ENCODE data around the gene HMGB2.

Gene HMGB2

GRCh38 chr4:173334085-173334890, at the start of gene HMGB2:
Gene HMGB2 (minus strand): TSS chr4:173334358. CDS start chr4:173333649, 709 bp downstream.
- peak; percentile 96 for DNase-seq

GRCh38 chr4:173382349-173382748, 48.2 kb upstream of the HMGB2 start:
- DNase-seq, result no peak

GRCh38 chr4:173381610-173382009, 47.5 kb upstream of the HMGB2 start:
- no peak for DNase-seq

- no peak for DNase-seq
Measured at GRCh38 chr4:173380987-173381386, 46.8 kb upstream of the HMGB2 start.

GRCh38 chr4:173379929-173380328, 45.8 kb upstream of the HMGB2 start:
- no peak for DNase-seq

- DNase-seq, result no peak
Measured at GRCh38 chr4:173374588-173374987, 40.4 kb upstream of the HMGB2 start.

GRCh38 chr4:173371292-173372192, 37.4 kb upstream of the HMGB2 start:
- DNase-seq, result peak; percentile 22

GRCh38 chr4:173370477-173371291, 36.5 kb upstream of the HMGB2 start, which contains the start of gene SAP30:
Gene SAP30 (plus strand): TSS chr4:173370954. CDS start chr4:173371183, 229 bp downstream.
- peak; percentile 91 for DNase-seq

- DNase-seq, result no peak
Measured at GRCh38 chr4:173370130-173370476, 35.9 kb upstream of the HMGB2 start.

- DNase-seq, result no peak
Measured at GRCh38 chr4:173367946-173368345, 33.8 kb upstream of the HMGB2 start.

GRCh38 chr4:173367285-173367684, 33.1 kb upstream of the HMGB2 start:
- no peak for DNase-seq

- DNase-seq, result no peak
Measured at GRCh38 chr4:173365359-173365996, 31.3 kb upstream of the HMGB2 start.

- no peak for DNase-seq
Measured at GRCh38 chr4:173362666-173363065, 28.5 kb upstream of the HMGB2 start.

- DNase-seq, result no peak
Measured at GRCh38 chr4:173360587-173361221, 26.5 kb upstream of the HMGB2 start.

GRCh38 chr4:173357939-173358338, 23.8 kb upstream of the HMGB2 start:
- no peak for DNase-seq

- DNase-seq, result no peak
Measured at GRCh38 chr4:173347467-173347866, 13.3 kb upstream of the HMGB2 start.

GRCh38 chr4:173346074-173346473, 11.9 kb upstream of the HMGB2 start:
- DNase-seq, result no peak

GRCh38 chr4:173345648-173346047, 11.5 kb upstream of the HMGB2 start:
- no peak for DNase-seq

- DNase-seq, result no peak
Measured at GRCh38 chr4:173343832-173344397, 9.8 kb upstream of the HMGB2 start.

GRCh38 chr4:173337463-173337862, 3.3 kb upstream of the HMGB2 start:
- no peak for DNase-seq

All from T1000 (cell line).